NCI-H226 (cell line): ENCODE measurements around the gene ROBO4.

Source experiments
- DNase-seq: peaks from one replicate; pipeline ENCODE4 v3.0.0-alpha.2; 2015

The ROBO4 gene

GRCh38 chr11:124917115-124917637, 19.5 kb upstream of the ROBO4 start:
- DNase-seq: peak; percentile 46

- no peak for DNase-seq
These were observed 18.7 kb upstream of the ROBO4 start for GRCh38 chr11:124916370-124916710.

GRCh38 chr11:124915541-124916369, 18.1 kb upstream of the ROBO4 start:
- no peak for DNase-seq

GRCh38 chr11:124902616-124903015, 5.0 kb upstream of the ROBO4 start:
- no peak for DNase-seq

GRCh38 chr11:124900464-124900863, 2.8 kb upstream of the ROBO4 start:
- DNase-seq: peak; percentile 83

GRCh38 chr11:124899383-124900145, 1.9 kb upstream of the ROBO4 start:
- no peak for DNase-seq

- peak; percentile 70 for DNase-seq
These were observed 1.0 kb upstream of the ROBO4 start for GRCh38 chr11:124898711-124899110.

- peak; percentile 89 for DNase-seq
These were observed 607 bp upstream of the ROBO4 start for GRCh38 chr11:124898263-124898680.

- DNase-seq: no peak
These were observed 759 bp downstream of the ROBO4 start for GRCh38 chr11:124896821-124897391.

GRCh38 chr11:124896071-124896750, 1.5 kb downstream of the ROBO4 start:
- no peak for DNase-seq

- no peak for DNase-seq
These were observed 2.1 kb downstream of the ROBO4 start for GRCh38 chr11:124895471-124895971.

GRCh38 chr11:124894606-124895430, 2.8 kb downstream of the ROBO4 start:
- DNase-seq: no peak

GRCh38 chr11:124893781-124894401, 3.8 kb downstream of the ROBO4 start:
- DNase-seq: no peak

GRCh38 chr11:124892750-124893454, 4.8 kb downstream of the ROBO4 start:
- DNase-seq: no peak

GRCh38 chr11:124892146-124892545, 5.5 kb downstream of the ROBO4 start:
- DNase-seq: no peak

GRCh38 chr11:124891373-124891861, 6.2 kb downstream of the ROBO4 start:
- no peak for DNase-seq

GRCh38 chr11:124890683-124891372, 6.8 kb downstream of the ROBO4 start:
- no peak for DNase-seq

- no peak for DNase-seq
These were observed 7.5 kb downstream of the ROBO4 start for GRCh38 chr11:124890151-124890550.

- DNase-seq: no peak
These were observed 8.2 kb downstream of the ROBO4 start for GRCh38 chr11:124889191-124890091.
